NB4 (cell line): Measurements from ENCODE around the gene CARMIL1.

ENCODE experiments used
- DNase-seq: peaks from one replicate; pipeline ENCODE4 v3.0.0; 2010; ENCODE audit warnings: low read depth
- H3K4me3 ChIP-seq: one replicate; pipeline ENCODE4 v1.5.1; 2011; ENCODE audit warnings: mild to moderate bottlenecking, low read depth, low read length, moderate library complexity
- CTCF ChIP-seq: IDR thresholded peaks from one replicate; pipeline ENCODE4 v1.5.1; 2012; ENCODE audit warnings: low read depth, low read length
- MAX ChIP-seq: IDR thresholded peaks from 2 replicates; pipeline ENCODE4 v1.6.1; 2011; ENCODE audit warnings: low read depth, low read length
- MYC ChIP-seq: IDR thresholded peaks from 2 replicates; pipeline ENCODE4 v1.6.1; 2011; ENCODE audit warnings: low read depth, low read length
- POLR2A ChIP-seq: IDR thresholded peaks from 2 replicates; pipeline ENCODE4 v1.6.1; 2011; ENCODE audit warnings: mild to moderate bottlenecking; ENCODE audit not compliant: insufficient read length; ENCODE audit errors: extremely low read depth

The CARMIL1 gene

DNA sequence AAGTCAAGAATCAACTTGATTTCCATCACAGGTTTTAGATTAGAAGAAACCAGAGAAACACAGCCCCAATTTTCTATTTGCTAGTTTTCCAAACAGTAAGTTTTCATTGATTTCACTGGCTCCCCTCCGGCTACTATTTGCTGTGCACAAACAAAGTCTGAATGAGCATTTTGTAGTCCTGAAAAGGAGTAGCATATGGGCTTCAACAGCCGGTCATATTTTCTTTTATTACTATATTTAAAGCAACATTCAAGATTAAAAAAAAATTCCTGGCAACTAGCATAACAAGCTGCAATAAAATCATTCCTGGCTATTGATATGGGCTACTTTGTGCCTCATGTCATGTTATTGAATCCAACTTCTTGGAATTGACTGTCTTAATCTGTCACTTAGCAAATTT lies 48.3 kb downstream of the CARMIL1 start:
- no peak for DNase-seq
- TF ChIP-seq CTCF (no peak), MYC (no peak), POLR2A (no peak), MAX (no peak)
- H3K4me3 ChIP-seq, result no peak overlapping the region

GRCh38 chr6:25329161-25329817 lies 50.1 kb downstream of the CARMIL1 start:
- no peak overlapping the region for H3K4me3 ChIP-seq
- no peak for TF ChIP-seq MYC
- TF ChIP-seq CTCF, result no peak
- TF ChIP-seq POLR2A, result no peak
- no peak for TF ChIP-seq MAX
- DNase-seq, result no peak

- TF ChIP-seq POLR2A, result no peak
- no peak overlapping the region for H3K4me3 ChIP-seq
- DNase-seq, result no peak
These were observed 50.8 kb downstream of the CARMIL1 start for GRCh38 chr6:25329982-25330381.

GRCh38 chr6:25330796-25331685 lies 51.9 kb downstream of the CARMIL1 start:
- no peak overlapping the region for H3K4me3 ChIP-seq
- TF ChIP-seq CTCF (no peak), POLR2A (no peak), MAX (no peak), MYC (no peak)
- DNase-seq, result no peak

DNA sequence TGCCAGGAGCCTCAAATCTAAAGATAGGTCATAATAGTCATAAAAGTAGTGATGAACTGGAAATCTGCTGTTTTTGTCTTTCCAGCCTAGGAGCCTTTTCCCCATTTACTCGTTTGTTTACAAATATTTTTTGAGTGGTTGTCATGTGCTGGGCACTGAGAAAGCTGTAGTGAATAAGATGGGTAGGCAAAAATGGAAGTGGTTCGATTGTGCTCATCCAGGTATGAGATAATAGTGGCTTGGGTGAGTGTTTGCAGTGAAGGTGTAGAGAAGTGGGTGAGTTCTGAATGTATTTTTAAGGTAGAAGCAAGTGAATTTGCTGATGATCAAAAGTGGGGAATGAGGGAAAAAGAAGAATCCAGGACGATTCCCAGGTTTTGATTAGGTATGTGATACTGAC lies 53.0 kb downstream of the CARMIL1 start:
- TF ChIP-seq CTCF (no peak), MAX (no peak), MYC (no peak), POLR2A (no peak)
- DNase-seq, result no peak
- no peak overlapping the region for H3K4me3 ChIP-seq

DNA sequence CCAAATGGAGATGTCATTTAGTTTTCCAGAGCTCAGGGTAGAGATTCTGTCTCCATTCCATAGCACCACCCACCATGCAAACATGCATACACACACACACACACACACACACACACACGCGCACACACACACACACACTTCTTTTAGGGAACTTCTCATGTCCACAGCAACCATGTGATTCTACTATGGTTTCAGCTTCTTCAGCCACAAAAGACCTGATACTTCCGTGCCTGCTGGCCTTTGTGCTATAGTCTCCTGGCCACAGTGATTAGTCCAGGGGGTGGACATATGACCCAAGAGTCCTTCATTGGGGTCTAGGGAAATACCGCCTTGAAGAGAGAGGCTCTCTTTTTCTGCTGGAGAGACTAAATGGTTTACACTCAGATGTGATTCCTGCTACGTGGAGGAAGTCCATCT lies 53.5 kb downstream of the CARMIL1 start:
- H3K4me3 ChIP-seq, result no peak overlapping the region
- TF ChIP-seq MYC, result no peak
- TF ChIP-seq MAX, result no peak
- TF ChIP-seq POLR2A, result no peak
- no peak for TF ChIP-seq CTCF
- DNase-seq, result no peak
